Measurements from ENCODE around the gene SLC25A22. TPM values are rescaled to one million over a fixed set of nuclear protein-coding genes. Genes with fewer than 3 reads are reported as not detected.

SLC25A22 gene
- total and polyA plus RNA-seq, 10 of the 15 experiments (the other 5 are each of a cell fraction or from before 2014, with no cell fraction given) = 0.27 to 27.0 (median 8.2) TPM

GRCh38 chr11:778976-779954 is 18.8 kb downstream of the SLC25A22 start (continued):
- TF ChIP-seq ZBTB11 (CRISPR knock-in tag; IDR thresholded peaks at IDR 0.05) (no peak), ZBTB4 (CRISPR knock-in tag; IDR thresholded peaks at IDR 0.05) (no peak), SREBF2 (IDR thresholded peaks at IDR 0.05; ENCODE audit: low read length) (no peak), MTA2 (IDR thresholded peaks at IDR 0.05; ENCODE audit: low read depth) (no peak), YBX1 (IDR thresholded peaks at IDR 0.05) (no peak)
